Measurements from ENCODE around the gene MIA3. TPM values are rescaled to one million over a fixed set of nuclear protein-coding genes. Genes with fewer than 3 reads are reported as not detected.
"Not testable (repeated sequence)": the region's sequence is repeated elsewhere in the genome, so short reads cannot be mapped to it uniquely, and the experiment has no call there.

Gene MIA3
- total RNA-seq, 2 experiments from 2014 or later = 55.1 to 62.1 TPM

DNA sequence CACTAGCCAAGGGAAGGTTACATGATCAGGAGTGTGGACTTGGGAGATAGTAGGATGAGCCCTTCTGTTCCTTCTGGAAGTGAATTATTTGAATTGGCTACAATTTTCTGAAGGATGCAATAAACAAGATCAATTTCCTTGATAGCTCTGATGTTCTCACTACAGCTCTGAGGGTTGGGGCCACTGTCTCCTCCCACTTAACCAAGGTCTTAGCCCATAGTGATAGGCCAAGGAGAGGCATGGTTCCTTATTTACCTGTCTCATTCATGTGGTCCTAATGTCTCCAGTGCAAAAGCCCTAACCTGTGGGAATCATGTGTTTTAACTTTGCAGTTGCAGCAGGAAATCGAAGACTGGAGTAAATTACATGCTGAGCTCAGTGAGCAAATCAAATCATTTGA lies 34.8 kb downstream of the MIA3 start:
- Mint-ChIP-seq H3K27me3 (ENCODE audit: low read depth) (no peaks in the 10 kb centered on the region), H3K9me3 (no peaks in the 10 kb centered on the region), H3K27ac (peak overlapping the region; percentile 90), H3K36me3 (ENCODE audit: low read depth) (peaks cover 62% of the 10 kb centered on the region), H3K4me3 (no peak overlapping the region), H3K4me1 (ENCODE audit: low read depth) (peaks cover 59% of the 10 kb centered on the region)
- no peak for DNase-seq
- CTCF ChIA-PET = interaction anchor here (0.7 kb wide), 1 partner anchor 18 kb away, joined by 3 read pairs; no protein-coding TSS in a partner anchor
- intact Hi-C loops (cut with micrococcal nuclease) = no loop called here

DNA sequence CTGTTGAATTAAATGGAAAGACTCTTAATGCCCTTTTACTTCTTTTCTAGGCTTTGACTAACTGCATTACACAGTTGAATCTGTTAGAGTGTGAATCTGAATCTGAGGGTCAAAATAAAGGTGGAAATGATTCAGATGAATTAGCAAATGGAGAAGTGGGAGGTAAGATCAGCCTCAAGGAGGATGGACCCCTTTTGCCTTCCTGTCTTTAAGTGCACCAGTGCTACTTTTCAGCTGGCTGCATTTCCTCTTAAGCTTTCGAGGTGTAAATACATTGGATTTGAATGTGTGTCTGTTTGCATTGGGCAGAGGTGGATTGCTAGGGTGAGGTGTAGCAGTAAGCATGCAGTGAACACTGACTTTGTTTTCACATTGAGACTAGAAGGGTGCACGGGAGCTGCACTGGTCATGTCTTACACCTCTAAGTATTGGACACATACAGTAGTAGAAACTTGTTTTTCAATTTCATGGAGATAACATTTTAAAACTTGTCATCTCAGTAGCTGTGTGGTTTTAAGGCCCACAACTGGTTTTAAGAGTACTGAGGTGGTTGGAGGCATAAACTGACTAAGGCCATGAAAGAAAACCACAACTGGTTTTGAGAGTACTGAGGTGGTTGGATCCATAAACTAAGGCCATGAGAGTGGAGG lies 35.4 kb downstream of the MIA3 start:
- peak; percentile 34 for DNase-seq
- peaks cover 63% of the 10 kb centered on the region for H3K36me3 Mint-ChIP-seq (ENCODE audit: low read depth)
- no peaks in the 10 kb centered on the region for H3K27me3 Mint-ChIP-seq (ENCODE audit: low read depth)

DNA sequence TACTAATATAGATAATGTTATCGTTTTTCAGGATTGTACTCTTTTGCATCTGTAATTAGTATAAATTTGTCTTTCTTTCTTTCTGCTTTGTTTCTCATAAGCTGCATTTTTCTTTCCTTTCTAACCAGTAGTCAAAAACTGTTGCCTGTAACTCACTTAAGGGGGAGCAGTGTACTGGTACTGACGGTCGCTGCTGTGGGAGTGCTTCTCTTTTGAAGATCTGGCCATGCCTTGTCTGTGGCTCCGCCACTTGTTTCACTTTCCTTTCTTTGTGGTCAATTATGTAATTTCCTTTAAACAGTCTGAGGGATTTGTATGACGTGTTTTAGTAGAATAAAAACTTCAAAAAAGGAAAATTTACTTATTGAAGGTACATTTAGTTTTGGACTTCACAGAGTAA lies 37.0 kb downstream of the MIA3 start:
- Mint-ChIP-seq H3K4me3 (peak overlapping the region; percentile 44), H3K27me3 (ENCODE audit: low read depth) (no peaks in the 10 kb centered on the region), H3K4me1 (ENCODE audit: low read depth) (peaks cover 62% of the 10 kb centered on the region), H3K36me3 (ENCODE audit: low read depth) (peaks cover 68% of the 10 kb centered on the region), H3K9me3 (no peaks in the 10 kb centered on the region), H3K27ac (peak overlapping the region; percentile 90)
- CTCF ChIA-PET = interaction anchor here (0.8 to 2.3 kb wide), 3 partner anchors 8 to 58 kb away, joined by 3 to 10 read pairs (median 4); partner anchors contain the start of gene BROX
- DNase-seq = peak; percentile 81
- intact Hi-C loops (cut with micrococcal nuclease) = loop anchor here (1.0 to 5.0 kb wide), 5 partner anchors 11 to 426 kb away; partner anchors contain the start of genes DISP1 and MIA3

More for the DNA sequence above, 35.4 kb downstream of the MIA3 start:
- Mint-ChIP-seq H3K27ac (peak overlapping the region; percentile 90), H3K4me3 (no peak overlapping the region), H3K9me3 (no peaks in the 10 kb centered on the region), H3K4me1 (ENCODE audit: low read depth) (peaks cover 59% of the 10 kb centered on the region)
- CTCF ChIA-PET = interaction anchor here (0.7 to 2.3 kb wide), 2 partner anchors 9 to 19 kb away, joined by 3 to 10 read pairs; no protein-coding TSS in a partner anchor
- intact Hi-C loops (cut with micrococcal nuclease) = no loop called here

DNA sequence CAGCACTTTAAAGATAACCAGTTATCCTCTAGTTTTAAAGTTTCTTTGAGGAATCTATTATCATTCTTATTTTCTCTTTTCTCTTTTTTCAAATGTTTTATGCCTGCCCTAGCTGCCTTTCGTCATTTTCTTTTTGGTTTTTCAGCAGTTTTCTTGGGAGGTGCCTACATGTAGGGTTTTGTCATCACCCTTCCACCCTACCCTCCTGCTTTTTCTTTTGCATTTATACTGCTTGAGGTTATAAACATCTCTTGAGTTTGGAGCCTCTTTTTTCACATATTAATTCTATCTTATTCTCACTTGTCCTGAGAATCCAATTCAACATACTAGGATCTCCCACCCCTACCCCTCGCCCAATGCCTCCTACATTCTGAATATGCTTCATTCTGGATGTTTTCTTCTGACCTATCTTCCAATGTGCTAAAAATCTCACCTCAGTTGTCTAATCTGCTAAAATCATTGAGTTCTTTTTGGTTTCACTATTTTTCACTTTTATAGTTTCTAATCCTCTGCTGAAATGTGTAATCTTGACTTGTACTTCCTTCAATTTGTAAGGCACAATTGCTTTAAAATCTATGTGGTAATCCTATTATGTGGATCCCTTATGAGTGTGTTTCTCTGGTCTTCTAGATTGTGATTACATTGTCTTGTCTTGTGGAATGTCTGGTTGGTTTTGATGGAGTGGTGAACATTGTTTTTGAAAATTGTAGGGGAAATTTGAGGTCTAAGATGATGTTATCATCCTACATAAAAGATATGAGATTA lies 38.7 kb downstream of the MIA3 start:
- DNase-seq = no peak
- Mint-ChIP-seq H3K4me3 (no peak overlapping the region), H3K27ac (peak overlapping the region; percentile 90), H3K36me3 (ENCODE audit: low read depth) (peaks cover 68% of the 10 kb centered on the region), H3K9me3 (no peaks in the 10 kb centered on the region), H3K4me1 (ENCODE audit: low read depth) (peaks cover 59% of the 10 kb centered on the region), H3K27me3 (ENCODE audit: low read depth) (no peaks in the 10 kb centered on the region)
- intact Hi-C loops (cut with micrococcal nuclease) = loop anchor here (5.0 kb wide), 1 partner anchor 161 kb away; the partner anchor contains the start of gene DISP1
- CTCF ChIA-PET = no interaction called here

DNA sequence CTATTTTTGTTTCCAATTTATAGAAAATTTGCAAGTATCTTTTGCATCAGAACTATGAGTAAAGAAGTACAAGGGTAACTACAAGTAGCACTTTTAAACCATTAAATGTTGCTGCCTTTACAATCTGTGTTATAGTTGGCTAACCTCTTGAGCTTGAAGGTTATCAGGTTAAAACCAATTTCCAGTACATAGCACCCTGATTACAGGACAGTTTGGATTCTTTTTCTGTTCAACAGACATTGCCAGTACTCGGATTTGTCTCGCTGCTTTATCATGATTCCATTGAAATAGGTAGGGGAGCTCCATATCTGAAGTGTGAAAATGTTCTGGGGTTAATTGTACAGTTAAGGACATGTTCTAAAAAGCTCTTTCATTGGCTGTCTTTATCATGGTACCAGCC lies 40.0 kb downstream of the MIA3 start:
- Mint-ChIP-seq H3K27ac (peak overlapping the region; percentile 6), H3K36me3 (ENCODE audit: low read depth) (peaks cover 64% of the 10 kb centered on the region), H3K27me3 (ENCODE audit: low read depth) (no peaks in the 10 kb centered on the region), H3K4me3 (no peak overlapping the region), H3K9me3 (no peaks in the 10 kb centered on the region), H3K4me1 (ENCODE audit: low read depth) (peaks cover 53% of the 10 kb centered on the region)
- DNase-seq = no peak
- intact Hi-C loops (cut with micrococcal nuclease) = loop anchor here (5.0 kb wide), 1 partner anchor 159 kb away; the partner anchor contains the start of gene DISP1
- CTCF ChIA-PET = interaction anchor here (0.6 to 1.6 kb wide), 3 partner anchors 13 to 68 kb away, joined by 3 to 5 read pairs (median 3); partner anchors contain the start of gene TAF1A

DNA sequence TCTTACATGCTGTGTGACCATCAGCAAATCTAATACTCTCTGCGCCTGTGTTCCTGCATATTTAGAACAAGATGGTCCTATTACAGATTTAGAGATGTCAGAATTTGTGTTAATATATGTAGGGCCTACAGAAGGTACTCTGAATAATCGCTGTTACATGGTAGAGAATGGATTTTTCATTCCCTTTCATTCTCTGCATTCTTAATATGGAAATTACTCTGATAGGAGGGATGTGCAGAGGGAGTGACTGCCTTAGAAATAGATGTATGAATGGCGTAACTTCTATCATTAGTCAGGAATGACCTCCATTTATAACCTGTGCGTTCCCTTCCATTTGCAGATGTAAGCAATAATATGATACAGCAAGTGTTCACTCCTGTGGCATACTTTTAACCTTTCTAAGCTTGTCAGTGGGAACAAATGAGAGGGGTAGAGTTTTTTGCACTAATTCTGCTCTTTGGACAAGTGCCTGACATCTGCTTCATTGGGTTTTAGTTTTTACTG lies 45.6 kb downstream of the MIA3 start:
- Mint-ChIP-seq H3K36me3 (ENCODE audit: low read depth) (peaks cover 47% of the 10 kb centered on the region), H3K27me3 (ENCODE audit: low read depth) (no peaks in the 10 kb centered on the region), H3K4me1 (ENCODE audit: low read depth) (peaks cover 14% of the 10 kb centered on the region), H3K27ac (no peak overlapping the region), H3K4me3 (no peak overlapping the region), H3K9me3 (no peaks in the 10 kb centered on the region)
- CTCF ChIA-PET = interaction anchor here (1.4 kb wide), 1 partner anchor 9 kb away, joined by 4 read pairs; no protein-coding TSS in a partner anchor
- intact Hi-C loops (cut with micrococcal nuclease) = no loop called here
- DNase-seq = no peak

DNA sequence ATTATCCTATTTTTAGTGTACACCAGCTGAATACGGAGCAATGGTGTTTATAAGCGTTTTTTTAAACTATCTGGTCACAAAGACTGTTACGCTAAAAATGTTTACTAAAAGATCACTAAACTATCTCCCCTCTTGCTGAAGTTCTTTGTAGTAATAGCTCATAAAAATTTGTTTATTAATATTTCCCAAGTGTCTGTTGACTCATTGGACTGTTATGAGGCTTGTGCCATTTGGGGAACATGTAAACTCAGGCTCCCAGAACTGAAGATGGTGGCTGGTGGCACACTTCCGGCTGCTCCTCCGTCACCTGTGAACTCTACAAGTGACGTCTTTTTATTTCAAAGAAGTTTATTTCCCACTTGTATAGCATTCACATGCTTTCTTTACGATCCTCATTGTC lies 48.1 kb downstream of the MIA3 start:
- CTCF ChIA-PET = interaction anchor here (0.6 kb wide), 1 partner anchor 158 kb away, joined by 4 read pairs; no protein-coding TSS in a partner anchor
- Mint-ChIP-seq H3K27me3 (ENCODE audit: low read depth) (no peaks in the 10 kb centered on the region), H3K9me3 (no peaks in the 10 kb centered on the region), H3K4me1 (ENCODE audit: low read depth) (peaks cover 26% of the 10 kb centered on the region), H3K4me3 (no peak overlapping the region), H3K36me3 (ENCODE audit: low read depth) (peaks cover 43% of the 10 kb centered on the region), H3K27ac (no peak overlapping the region)
- intact Hi-C loops (cut with micrococcal nuclease) = no loop called here
- DNase-seq = no peak

DNA sequence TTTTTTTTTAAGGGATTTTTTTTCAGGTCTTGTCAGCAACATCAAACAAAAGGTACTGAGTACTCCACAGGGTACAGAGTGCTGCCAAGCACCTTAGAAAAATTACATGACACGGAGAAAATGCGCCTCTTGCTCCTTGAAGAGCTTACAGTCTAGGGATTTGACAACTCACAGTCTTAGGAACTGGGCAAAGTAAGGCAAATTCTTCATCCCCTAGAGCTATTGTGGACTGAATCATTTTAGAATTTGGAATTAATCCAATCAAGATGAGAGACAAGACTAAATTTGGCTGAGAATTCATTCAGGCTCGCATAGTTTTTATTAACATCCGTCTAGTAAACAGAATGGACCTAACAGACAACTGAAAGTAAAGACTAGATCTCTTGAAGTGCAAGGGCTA lies 50.3 kb downstream of the MIA3 start:
- DNase-seq; H3K4me3 Mint-ChIP-seq; H3K27ac Mint-ChIP-seq; H3K27me3 Mint-ChIP-seq (ENCODE audit: low read depth); intact Hi-C loops (cut with micrococcal nuclease); H3K9me3 Mint-ChIP-seq: not testable (repeated sequence)
- CTCF ChIA-PET = interaction anchor here (0.7 kb wide), 1 partner anchor 533 kb away, joined by 3 read pairs; no protein-coding TSS in a partner anchor
- Mint-ChIP-seq H3K4me1 (ENCODE audit: low read depth) (peaks cover 31% of the 10 kb centered on the region), H3K36me3 (ENCODE audit: low read depth) (peaks cover 42% of the 10 kb centered on the region)

DNA sequence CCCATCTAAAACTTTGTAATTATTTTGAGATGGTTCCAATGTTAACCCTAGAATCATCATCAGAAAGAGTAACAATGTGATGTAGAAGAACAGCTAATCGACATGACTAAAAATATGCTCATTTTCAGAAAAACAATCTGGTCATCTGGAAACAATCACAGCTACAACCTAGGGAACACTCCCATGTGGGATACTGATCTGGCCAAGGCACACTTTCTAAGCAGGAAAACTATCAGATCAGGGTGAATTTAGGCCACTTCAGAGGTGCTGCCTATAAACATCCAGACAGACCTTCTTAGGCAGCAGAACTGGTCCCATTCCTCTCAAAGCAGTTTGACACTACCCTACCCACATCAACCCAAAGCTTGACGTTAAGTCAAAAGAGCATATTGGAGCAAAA lies 51.2 kb downstream of the MIA3 start:
- intact Hi-C loops (cut with micrococcal nuclease); DNase-seq; H3K9me3 Mint-ChIP-seq; H3K4me3 Mint-ChIP-seq; CTCF ChIA-PET; H3K27ac Mint-ChIP-seq; H3K27me3 Mint-ChIP-seq (ENCODE audit: low read depth): not testable (repeated sequence)
- Mint-ChIP-seq H3K4me1 (ENCODE audit: low read depth) (peaks cover 31% of the 10 kb centered on the region), H3K36me3 (ENCODE audit: low read depth) (peaks cover 38% of the 10 kb centered on the region)

DNA sequence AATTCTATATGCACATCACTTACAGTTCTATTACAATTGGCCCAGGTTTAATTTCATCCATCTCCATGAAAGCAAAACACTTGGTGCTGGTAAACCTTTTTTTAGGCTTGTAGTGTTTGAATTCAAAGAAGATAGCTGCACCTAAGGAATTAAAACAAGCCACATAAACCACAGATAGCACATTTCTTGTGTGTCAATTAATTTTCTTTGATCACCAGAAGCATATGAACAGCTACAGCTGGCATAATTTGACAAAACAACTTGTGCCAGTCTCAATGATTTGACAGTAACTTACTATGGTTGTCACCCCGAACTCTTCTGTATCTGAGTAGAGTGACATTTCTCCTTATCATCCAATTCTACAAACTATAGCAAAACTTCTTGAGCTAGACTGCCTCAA lies 52.2 kb downstream of the MIA3 start:
- intact Hi-C loops (cut with micrococcal nuclease) = no loop called here
- CTCF ChIA-PET = interaction anchor here (1.0 to 1.3 kb wide), 2 partner anchors 11 to 26 kb away, joined by 3 to 5 read pairs; no protein-coding TSS in a partner anchor
- peaks cover 37% of the 10 kb centered on the region for H3K36me3 Mint-ChIP-seq (ENCODE audit: low read depth)
- no peak for DNase-seq
- H3K4me1 Mint-ChIP-seq (ENCODE audit: low read depth) = peaks cover 31% of the 10 kb centered on the region
- no peaks in the 10 kb centered on the region for H3K27me3 Mint-ChIP-seq (ENCODE audit: low read depth)
- H3K9me3 Mint-ChIP-seq = no peaks in the 10 kb centered on the region
- H3K4me3 Mint-ChIP-seq = no peak overlapping the region
- peak overlapping the region; percentile 62 for H3K27ac Mint-ChIP-seq

DNA sequence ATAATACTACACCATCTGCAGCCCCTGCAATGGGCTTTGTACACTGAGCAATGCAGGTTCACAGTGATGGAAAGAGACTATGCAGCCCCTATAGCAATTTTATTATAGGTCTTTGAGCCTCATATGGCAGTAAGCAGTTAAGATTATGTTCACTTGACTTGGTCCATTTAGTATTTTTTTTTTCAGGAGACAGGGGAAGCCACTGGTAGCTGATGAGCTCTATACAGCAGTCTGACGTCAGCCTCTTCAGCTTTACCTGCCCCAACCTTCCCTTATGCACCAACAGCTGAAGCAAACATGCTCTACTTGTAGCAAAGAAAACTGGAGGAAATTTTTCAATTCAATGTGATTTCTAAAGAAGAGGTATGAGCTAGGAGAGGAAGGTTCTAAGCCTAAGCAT lies 62.2 kb downstream of the MIA3 start:
- no peak overlapping the region for H3K27ac Mint-ChIP-seq
- no peaks in the 10 kb centered on the region for H3K27me3 Mint-ChIP-seq (ENCODE audit: low read depth)
- H3K9me3 Mint-ChIP-seq = no peaks in the 10 kb centered on the region
- no peak overlapping the region for H3K4me3 Mint-ChIP-seq
- H3K36me3 Mint-ChIP-seq (ENCODE audit: low read depth) = peaks cover 10% of the 10 kb centered on the region
- intact Hi-C loops (cut with micrococcal nuclease) = no loop called here
- peaks cover 4% of the 10 kb centered on the region for H3K4me1 Mint-ChIP-seq (ENCODE audit: low read depth)
- CTCF ChIA-PET = no interaction called here
- DNase-seq = no peak

DNA sequence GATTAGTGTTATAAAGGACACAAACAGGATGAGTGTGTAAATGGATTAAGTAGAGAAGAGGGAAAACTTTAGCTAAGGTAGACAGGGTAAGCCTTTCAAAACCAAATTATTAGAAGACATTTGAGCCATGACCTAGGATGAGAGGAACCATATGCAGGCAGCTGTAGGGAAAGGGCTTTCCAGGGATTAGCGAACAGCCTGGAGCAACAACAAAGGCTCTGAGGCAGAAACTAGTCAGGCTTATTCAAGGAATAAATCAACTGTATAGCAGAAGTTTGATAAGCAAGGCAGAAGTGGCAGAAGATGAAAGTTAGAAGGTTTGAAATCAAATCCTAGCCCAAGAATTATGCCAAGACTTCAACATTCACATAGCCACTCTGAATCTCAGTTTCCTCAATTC lies 73.1 kb downstream of the MIA3 start:
- Mint-ChIP-seq H3K36me3 (ENCODE audit: low read depth) (peaks cover 5% of the 10 kb centered on the region), H3K27ac (no peak overlapping the region), H3K4me3 (no peak overlapping the region), H3K27me3 (ENCODE audit: low read depth) (no peaks in the 10 kb centered on the region), H3K4me1 (ENCODE audit: low read depth) (peaks cover 11% of the 10 kb centered on the region), H3K9me3 (no peaks in the 10 kb centered on the region)
- DNase-seq = no peak
- CTCF ChIA-PET = no interaction called here
- intact Hi-C loops (cut with micrococcal nuclease) = no loop called here
